SK-N-SH (cell line): ENCODE results near the gene BEX4. TPM values are rescaled to one million over a fixed set of nuclear protein-coding genes. Genes with fewer than 3 reads are reported as not detected.

Experiments
- CTCF ChIA-PET: fragments of 300-600, 350-600 bp; formaldehyde crosslinking; extraction: SDS; loops from one replicate; lab custom pipeline; 2021; lab: Yijun Ruan, JAX
- POLR2A ChIA-PET: fragments of 350-600 bp; sonication (Branson Sonifier 250); formaldehyde crosslinking; extraction: SDS; loops from one replicate; lab custom pipeline; 2020; ENCODE audit warnings: antibody characterized with exemption, inconsistent platforms; lab: Yijun Ruan, JAX
- DNase-seq: peaks from one replicate; pipeline ENCODE4 v3.0.0; 2012
- H2AFZ ChIP-seq: fragments of 200-600 bp; sonication (generic); 2 replicates; pipeline ENCODE4 v1.8.1; 2016; ENCODE audit warnings: antibody characterized with exemption, mild to moderate bottlenecking, low read depth
- H3F3A ChIP-seq: fragments of 200-600 bp; sonication (generic); replicated peaks from 2 replicates; pipeline ENCODE3; 2016; ENCODE audit warnings: antibody characterized with exemption, mild to moderate bottlenecking; ENCODE audit not compliant: insufficient read depth
- H3K27ac ChIP-seq, 2 experiments: fragments of 200-500 bp in 1 of 2; fragments of 200-600 bp in 1 of 2; sonication (Bioruptor generic) in 1 of 2; sonication (generic), shearing (Covaris generic) in 1 of 2; 2 replicates each; pipeline versions ENCODE4 v1.5.1 to v1.6.1; 2014 to 2016; ENCODE audit warnings: low read depth in 2 of 2, inconsistent platforms in 1 of 2, low read length in 1 of 2, mild to moderate bottlenecking in 1 of 2, mixed read lengths in 1 of 2
- H3K27me3 ChIP-seq: fragments of 200-600 bp; sonication (generic), shearing (Covaris generic); 2 replicates; pipeline ENCODE4 v1.6.1; 2016; ENCODE audit warnings: mixed run types; ENCODE audit not compliant: insufficient read depth
- H3K36me3 ChIP-seq, 2 experiments: fragments of 200-500 bp in 1 of 2; fragments of 200-600 bp in 1 of 2; sonication (Bioruptor generic) in 1 of 2; sonication (generic) in 1 of 2; replicated peaks in 1 of 2; 2 replicates each; pipeline versions ENCODE3 to v1.5.1; 2014 to 2016; ENCODE audit warnings: low read length in 1 of 2, mild to moderate bottlenecking in 1 of 2; ENCODE audit not compliant: insufficient read depth in 2 of 2, control insufficient read depth in 1 of 2
- H3K4me1 ChIP-seq, 2 experiments: fragments of 200-500 bp in 1 of 2; fragments of 200-600 bp in 1 of 2; sonication (Bioruptor generic) in 1 of 2; sonication (generic), shearing (Covaris generic) in 1 of 2; 2 replicates each; pipeline versions ENCODE4 v1.5.1 to v1.6.1; 2014 to 2016; ENCODE audit warnings: low read depth in 1 of 2, low read length in 1 of 2, mixed run types in 1 of 2; ENCODE audit not compliant: insufficient read depth in 2 of 2, control insufficient read depth in 1 of 2
- H3K4me2 ChIP-seq: fragments of 200-600 bp; sonication (generic), shearing (Covaris generic); 2 replicates; pipeline ENCODE4 v1.6.1; 2017; ENCODE audit warnings: mixed run types
- H3K4me3 ChIP-seq, 2 experiments: fragments of 200-500 bp in 1 of 2; fragments of 200-600 bp in 1 of 2; sonication (Bioruptor generic) in 1 of 2; sonication (generic), shearing (Covaris generic) in 1 of 2; 2 replicates each; pipeline versions ENCODE4 v1.5.1 to v1.8.1; 2014 to 2016; ENCODE audit warnings: low read depth in 2 of 2, inconsistent platforms in 1 of 2, low read length in 1 of 2, mild to moderate bottlenecking in 1 of 2, mixed read lengths in 1 of 2, moderate library complexity in 1 of 2
- H3K79me2 ChIP-seq: fragments of 200-600 bp; sonication (generic); 2 replicates; pipeline ENCODE4 v1.8.1; 2017; ENCODE audit warnings: mild to moderate bottlenecking; ENCODE audit not compliant: insufficient read depth
- H3K9ac ChIP-seq: fragments of 200-600 bp; sonication (generic); 2 replicates; pipeline ENCODE4 v1.6.1; 2017; ENCODE audit warnings: mixed run types
- H3K9me2 ChIP-seq: fragments of 200-600 bp; sonication (generic); 2 replicates; pipeline ENCODE4 v1.6.1; 2017; ENCODE audit warnings: mixed run types
- H3K9me3 ChIP-seq: fragments of 200-600 bp; sonication (generic); 2 replicates; pipeline ENCODE4 v1.6.1; 2017; ENCODE audit warnings: mixed run types, mild to moderate bottlenecking, moderate library complexity
- H4K20me1 ChIP-seq: fragments of 200-600 bp; sonication (generic); 2 replicates; pipeline ENCODE4 v1.6.1; 2017; ENCODE audit warnings: mild to moderate bottlenecking, mixed run types; ENCODE audit not compliant: insufficient read depth
- EP300 ChIP-seq, 2 experiments: IDR thresholded peaks; 2 replicates each; pipeline versions ENCODE4 v1.4.0 to v1.6.1; 2012; ENCODE audit warnings: borderline replicate concordance in 1 of 2, low read depth in 1 of 2, low read length in 1 of 2
- EZH2phosphoT487 ChIP-seq: fragments of 200-600 bp; sonication (generic); IDR thresholded peaks from 2 replicates; pipeline ENCODE4 v1.6.1; 2017; ENCODE audit warnings: low read depth, mixed run types, mild to moderate bottlenecking, antibody characterized with exemption, moderate library complexity, borderline replicate concordance
- FOSL2 ChIP-seq: IDR thresholded peaks from 2 replicates; pipeline ENCODE4 v1.4.0; 2012; ENCODE audit warnings: low read depth, mild to moderate bottlenecking, moderate library complexity, borderline replicate concordance
- FOXM1 ChIP-seq: IDR thresholded peaks from 2 replicates; pipeline ENCODE4 v1.4.0; 2012; ENCODE audit warnings: low read depth, mild to moderate bottlenecking
- GABPA ChIP-seq: IDR thresholded peaks from 2 replicates; pipeline ENCODE4 v1.4.0; 2012; ENCODE audit warnings: low read depth, mild to moderate bottlenecking
- JUND ChIP-seq: IDR thresholded peaks from 2 replicates; pipeline ENCODE4 v1.4.0; 2012
- MAX ChIP-seq: IDR thresholded peaks from 2 replicates; pipeline ENCODE4 v1.4.0; 2012; ENCODE audit warnings: low read depth
- MXI1 ChIP-seq: IDR thresholded peaks from 2 replicates; pipeline ENCODE4 v1.6.1; 2012; ENCODE audit warnings: mild to moderate bottlenecking, low read depth, low read length, improper control_type of control experiment
- PBX3 ChIP-seq: IDR thresholded peaks from 2 replicates; pipeline ENCODE4; 2012
- POLR2AphosphoS5 ChIP-seq: IDR thresholded peaks from 2 replicates; pipeline ENCODE4 v1.6.1; 2012; ENCODE audit warnings: low read depth, low read length
- RFX5 ChIP-seq: IDR thresholded peaks from 2 replicates; pipeline ENCODE4 v1.6.1; 2012; ENCODE audit warnings: mild to moderate bottlenecking, improper control_type of control experiment, low read length
- RXRA ChIP-seq: IDR thresholded peaks from 2 replicates; pipeline ENCODE4 v1.4.0; 2012; ENCODE audit warnings: low read depth, mild to moderate bottlenecking, borderline replicate concordance
- TAF1 ChIP-seq: IDR thresholded peaks from 2 replicates; pipeline ENCODE4 v1.6.1; 2012; ENCODE audit warnings: low read depth, mild to moderate bottlenecking, low read length, moderate library complexity, borderline replicate concordance
- TCF12 ChIP-seq: IDR thresholded peaks from 2 replicates; pipeline ENCODE4 v1.4.0; 2012
- TEAD4 ChIP-seq: IDR thresholded peaks from 2 replicates; pipeline ENCODE4 v1.4.0; 2012; ENCODE audit warnings: mild to moderate bottlenecking, borderline replicate concordance; ENCODE audit not compliant: insufficient read depth
- WGBS: methylation state at CpG from one replicate; pipeline ENCODE4 v1.1.6; 2017; ENCODE audit warnings: low lambda C conversion rate; 5-methylcytosine and 5-hydroxymethylcytosine counted together
- polyA plus RNA-seq, 3 experiments: library from polyadenylated mRNA; depleted of rRNA; stranded (reverse); fragments of >200 nt; gene quantifications; 2 replicates each; pipeline ENCODE4 v1.2.3, GENCODE V29; 2012
- TF ChIP-seq, protein P1 (sequence below): fragments of 200-600 bp; sonication (generic); IDR thresholded peaks from 2 replicates; pipeline ENCODE4 v1.6.1; 2017; ENCODE audit warnings: antibody characterized with exemption, mild to moderate bottlenecking, moderate library complexity
- TF ChIP-seq, protein P2 (sequence below): fragments of 150-350 bp; IDR thresholded peaks from 2 replicates; pipeline ENCODE4 v1.6.1; 2017; ENCODE audit warnings: antibody characterized with exemption, low read length, low read depth, borderline replicate concordance
- TF ChIP-seq, protein P3 (sequence below): IDR thresholded peaks from 2 replicates; pipeline ENCODE4 v1.4.0; 2012; ENCODE audit warnings: low read depth, borderline replicate concordance

Gene BEX4
- polyA plus RNA-seq, 1 of the 3 experiments (the other 2 are of a cell fraction), result 95.7 TPM

GRCh38 chrX:103254921-103255493 is 40.1 kb downstream of the BEX4 start, which contains the start of gene TCEAL8:
Gene TCEAL8, minus strand, starts transcription at chrX:103255155. Its CDS starts 1,176 bp downstream, at chrX:103253979.
- CTCF ChIA-PET, result no interaction called here
- POLR2A ChIA-PET, result interaction anchor here (0.6 to 2.1 kb wide), 5 partner anchors 22 to 1837 kb away, joined by 3 to 14 read pairs (median 3); partner anchors contain the start of genes BEX4, TCEAL5 and TCEAL7

GRCh38 chrX:103256651-103257050 is 41.7 kb downstream of the BEX4 start:
- Histone ChIP-seq H3K9ac (no peak overlapping the region), H3K79me2 (peaks cover 22% of the 10 kb centered on the region), H2AFZ (no peak overlapping the region), H3K9me2 (no peaks in the 10 kb centered on the region), H3K4me2 (no peak overlapping the region), H3K9me3 (no peaks in the 10 kb centered on the region), H3K36me3 (peaks cover 4 to 12% of the 10 kb centered on the region in 2 experiments), H4K20me1 (no peaks in the 10 kb centered on the region), H3K4me3 (no peak overlapping the region), H3F3A (no peaks in the 10 kb centered on the region), H3K27ac (no peak overlapping the region), H3K27me3 (no peaks in the 10 kb centered on the region), H3K4me1 (peaks cover 0 to 3% of the 10 kb centered on the region in 2 experiments; a peak in 2 of 4 replicates)
- POLR2A ChIA-PET, result no interaction called here
- CTCF ChIA-PET, result no interaction called here
- DNase-seq, result no peak
- TF ChIP-seq, protein P1, sequence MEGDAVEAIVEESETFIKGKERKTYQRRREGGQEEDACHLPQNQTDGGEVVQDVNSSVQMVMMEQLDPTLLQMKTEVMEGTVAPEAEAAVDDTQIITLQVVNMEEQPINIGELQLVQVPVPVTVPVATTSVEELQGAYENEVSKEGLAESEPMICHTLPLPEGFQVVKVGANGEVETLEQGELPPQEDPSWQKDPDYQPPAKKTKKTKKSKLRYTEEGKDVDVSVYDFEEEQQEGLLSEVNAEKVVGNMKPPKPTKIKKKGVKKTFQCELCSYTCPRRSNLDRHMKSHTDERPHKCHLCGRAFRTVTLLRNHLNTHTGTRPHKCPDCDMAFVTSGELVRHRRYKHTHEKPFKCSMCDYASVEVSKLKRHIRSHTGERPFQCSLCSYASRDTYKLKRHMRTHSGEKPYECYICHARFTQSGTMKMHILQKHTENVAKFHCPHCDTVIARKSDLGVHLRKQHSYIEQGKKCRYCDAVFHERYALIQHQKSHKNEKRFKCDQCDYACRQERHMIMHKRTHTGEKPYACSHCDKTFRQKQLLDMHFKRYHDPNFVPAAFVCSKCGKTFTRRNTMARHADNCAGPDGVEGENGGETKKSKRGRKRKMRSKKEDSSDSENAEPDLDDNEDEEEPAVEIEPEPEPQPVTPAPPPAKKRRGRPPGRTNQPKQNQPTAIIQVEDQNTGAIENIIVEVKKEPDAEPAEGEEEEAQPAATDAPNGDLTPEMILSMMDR, result no peak
- TF ChIP-seq TCF12 (no peak), MXI1 (no peak), EZH2phosphoT487 (no peak), FOXM1 (no peak), RXRA (no peak), FOSL2 (no peak), RFX5 (no peak), GABPA (no peak), EP300 (IDR thresholded peaks at IDR 0.05; ENCODE audit: borderline replicate concordance in 1 of 2, low read depth in 1 of 2, low read length in 1 of 2) (no peak), TEAD4 (no peak)

More at GRCh38 chrX:103254921-103255493, 40.1 kb downstream of the BEX4 start, which contains the start of gene TCEAL8:
- peaks cover 4 to 12% of the 10 kb centered on the region in 2 experiments for H3K36me3 ChIP-seq
- no peaks in the 10 kb centered on the region for H4K20me1 ChIP-seq
- H2AFZ ChIP-seq, result peak within 1 kb of the TSS; percentile 97
- no peaks in the 10 kb centered on the region for H3K9me2 ChIP-seq
- no peaks in the 10 kb centered on the region for H3F3A ChIP-seq
- no peaks in the 10 kb centered on the region for H3K27me3 ChIP-seq
- peak within 1 kb of the TSS; percentile 83 for H3K4me2 ChIP-seq
- H3K27ac ChIP-seq, result peak within 1 kb of the TSS; percentile 78 to 87
- DNase-seq, result peak; percentile 60
- TF ChIP-seq MXI1, result 0 out of 2 replicates have a peak, but pooled peaks have one; percentile 34
- peak; percentile 75 for TF ChIP-seq POLR2AphosphoS5
- TF ChIP-seq, protein P2, sequence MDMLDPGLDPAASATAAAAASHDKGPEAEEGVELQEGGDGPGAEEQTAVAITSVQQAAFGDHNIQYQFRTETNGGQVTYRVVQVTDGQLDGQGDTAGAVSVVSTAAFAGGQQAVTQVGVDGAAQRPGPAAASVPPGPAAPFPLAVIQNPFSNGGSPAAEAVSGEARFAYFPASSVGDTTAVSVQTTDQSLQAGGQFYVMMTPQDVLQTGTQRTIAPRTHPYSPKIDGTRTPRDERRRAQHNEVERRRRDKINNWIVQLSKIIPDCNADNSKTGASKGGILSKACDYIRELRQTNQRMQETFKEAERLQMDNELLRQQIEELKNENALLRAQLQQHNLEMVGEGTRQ, result peak; percentile 44; the same call in 1 of the 2 replicates
- peak; percentile 67 for TF ChIP-seq PBX3
- TF ChIP-seq, protein P3, sequence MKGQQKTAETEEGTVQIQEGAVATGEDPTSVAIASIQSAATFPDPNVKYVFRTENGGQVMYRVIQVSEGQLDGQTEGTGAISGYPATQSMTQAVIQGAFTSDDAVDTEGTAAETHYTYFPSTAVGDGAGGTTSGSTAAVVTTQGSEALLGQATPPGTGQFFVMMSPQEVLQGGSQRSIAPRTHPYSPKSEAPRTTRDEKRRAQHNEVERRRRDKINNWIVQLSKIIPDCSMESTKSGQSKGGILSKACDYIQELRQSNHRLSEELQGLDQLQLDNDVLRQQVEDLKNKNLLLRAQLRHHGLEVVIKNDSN, result peak; percentile 89
- no peak for TF ChIP-seq MAX
- peak; percentile 32; the same call in 1 of the 2 replicates for TF ChIP-seq TAF1
- TF ChIP-seq JUND, result no peak
- TF ChIP-seq, all 33 proteins: peak for 6
- WGBS, result 2% methylated on average over 22 of the region's 22 CpGs
- Histone ChIP-seq H3K4me3 (peak within 1 kb of the TSS; percentile 74 to 75), H3K9me3 (no peaks in the 10 kb centered on the region), H3K79me2 (peaks cover 22% of the 10 kb centered on the region), H3K9ac (peak within 1 kb of the TSS; percentile 77), H3K4me1 (peaks cover 0 to 3% of the 10 kb centered on the region in 2 experiments; a peak in 2 of 4 replicates)
